ENCODE results near the gene TMEM244. TPM values are rescaled to one million over a fixed set of nuclear protein-coding genes. Genes with fewer than 3 reads are reported as not detected.
"Not testable (repeated sequence)": the region's sequence is repeated elsewhere in the genome, so short reads cannot be mapped to it uniquely, and the experiment has no call there.

TMEM244 gene
- total RNA-seq, 4 donors from 2014 or later: not detected

DNA sequence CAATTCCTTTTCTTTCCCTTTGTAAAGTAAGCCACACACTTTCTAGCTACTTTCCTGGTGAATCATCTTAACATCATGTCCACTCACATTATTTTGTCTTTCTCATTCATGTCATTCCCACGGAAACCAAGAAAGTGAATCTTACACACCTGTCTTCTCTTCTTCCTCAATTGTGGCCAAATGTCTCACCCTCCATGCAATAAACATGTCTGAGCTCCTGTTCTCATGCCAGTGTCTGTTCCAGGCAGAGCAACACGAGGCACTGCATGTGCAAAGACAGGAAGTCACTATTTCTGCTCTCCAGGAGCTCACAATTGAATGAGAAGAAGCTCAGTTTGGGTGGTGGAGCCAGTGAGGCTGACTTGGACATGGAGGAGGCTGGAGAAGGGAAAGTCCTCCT, 29.0 kb upstream of the TMEM244 start:
- TF ChIP-seq, protein P1, sequence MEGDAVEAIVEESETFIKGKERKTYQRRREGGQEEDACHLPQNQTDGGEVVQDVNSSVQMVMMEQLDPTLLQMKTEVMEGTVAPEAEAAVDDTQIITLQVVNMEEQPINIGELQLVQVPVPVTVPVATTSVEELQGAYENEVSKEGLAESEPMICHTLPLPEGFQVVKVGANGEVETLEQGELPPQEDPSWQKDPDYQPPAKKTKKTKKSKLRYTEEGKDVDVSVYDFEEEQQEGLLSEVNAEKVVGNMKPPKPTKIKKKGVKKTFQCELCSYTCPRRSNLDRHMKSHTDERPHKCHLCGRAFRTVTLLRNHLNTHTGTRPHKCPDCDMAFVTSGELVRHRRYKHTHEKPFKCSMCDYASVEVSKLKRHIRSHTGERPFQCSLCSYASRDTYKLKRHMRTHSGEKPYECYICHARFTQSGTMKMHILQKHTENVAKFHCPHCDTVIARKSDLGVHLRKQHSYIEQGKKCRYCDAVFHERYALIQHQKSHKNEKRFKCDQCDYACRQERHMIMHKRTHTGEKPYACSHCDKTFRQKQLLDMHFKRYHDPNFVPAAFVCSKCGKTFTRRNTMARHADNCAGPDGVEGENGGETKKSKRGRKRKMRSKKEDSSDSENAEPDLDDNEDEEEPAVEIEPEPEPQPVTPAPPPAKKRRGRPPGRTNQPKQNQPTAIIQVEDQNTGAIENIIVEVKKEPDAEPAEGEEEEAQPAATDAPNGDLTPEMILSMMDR (IDR thresholded peaks at IDR 0.05): no peak
- no peak for TF ChIP-seq POLR2A (IDR thresholded peaks at IDR 0.05)
- H3K27ac ChIP-seq: no peak overlapping the region
- H3K36me3 ChIP-seq: no peaks in the 10 kb centered on the region
- no peaks in the 10 kb centered on the region for H3K27me3 ChIP-seq
- H3K4me3 ChIP-seq: no peak overlapping the region
- no peak for DNase-seq
- H3K4me1 ChIP-seq: no peaks in the 10 kb centered on the region
- no peaks in the 10 kb centered on the region for H3K9me3 ChIP-seq

DNA sequence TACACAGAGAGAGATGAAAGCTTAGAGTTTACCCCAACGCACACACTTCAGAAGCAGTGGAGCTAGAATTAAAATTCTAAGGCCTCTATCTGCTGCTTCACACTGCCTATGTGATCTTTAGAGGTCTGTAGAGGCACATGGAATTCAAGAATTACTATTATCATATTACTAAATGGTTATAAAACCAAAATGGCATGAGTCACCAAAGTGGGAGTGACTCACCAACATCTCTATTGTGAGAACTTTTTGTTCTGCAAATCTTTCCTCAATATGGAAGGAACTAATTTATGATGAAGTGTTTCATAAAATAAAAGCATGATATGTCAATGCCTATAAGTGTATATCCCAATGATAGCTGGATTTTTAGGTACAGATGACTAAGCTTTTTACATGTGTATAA, 28.5 kb upstream of the TMEM244 start:
- TF ChIP-seq, protein P1 (IDR thresholded peaks at IDR 0.05): no peak
- no peak for TF ChIP-seq POLR2A (IDR thresholded peaks at IDR 0.05)
- H3K27ac ChIP-seq: no peak overlapping the region
- no peak overlapping the region for H3K4me3 ChIP-seq
- no peaks in the 10 kb centered on the region for H3K36me3 ChIP-seq
- H3K27me3 ChIP-seq: no peaks in the 10 kb centered on the region
- H3K9me3 ChIP-seq: no peaks in the 10 kb centered on the region
- no peak for DNase-seq
- H3K4me1 ChIP-seq: no peaks in the 10 kb centered on the region

DNA sequence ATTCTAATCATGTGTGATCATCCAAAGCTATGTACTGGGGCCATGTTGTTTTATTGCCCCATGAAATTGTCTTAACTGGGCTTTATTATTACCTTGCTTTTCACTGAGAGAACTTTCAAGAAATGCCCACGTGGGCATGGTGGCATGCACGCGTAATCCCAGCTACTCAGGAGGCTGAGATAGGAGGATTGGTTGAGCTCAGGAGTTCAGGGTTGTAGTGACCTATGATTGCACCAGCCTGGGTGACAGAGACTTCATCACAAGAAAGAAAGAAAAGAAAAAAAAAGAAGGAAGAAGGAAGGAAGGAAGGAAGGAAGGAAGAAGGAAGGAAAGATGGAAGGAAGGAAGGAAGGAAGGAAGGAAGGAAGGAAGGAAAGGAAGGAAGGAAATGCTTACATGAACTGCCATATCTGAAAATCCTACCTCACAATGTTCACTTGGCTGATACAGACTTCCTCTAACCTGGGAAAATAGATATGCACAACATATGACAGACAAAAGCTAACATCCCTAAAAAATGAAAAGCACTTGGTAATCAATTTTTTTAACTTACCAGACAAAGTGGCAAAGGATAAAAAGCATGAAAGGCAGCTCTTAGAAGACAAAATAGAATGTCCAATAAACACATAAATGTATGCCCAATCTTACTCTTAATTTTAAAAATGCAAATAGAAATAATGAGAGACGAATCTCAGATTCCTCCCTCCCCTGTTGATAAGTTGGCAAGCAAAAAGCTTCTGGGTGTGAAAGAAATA, 25.5 kb upstream of the TMEM244 start:
- no peak for TF ChIP-seq POLR2A (IDR thresholded peaks at IDR 0.05)
- TF ChIP-seq, protein P1 (IDR thresholded peaks at IDR 0.05): no peak
- Histone ChIP-seq H3K27ac (no peak overlapping the region), H3K4me1 (peaks cover 0 to 3% (median 0%) of the 10 kb centered on the region in 4 donors), H3K9me3 (no peaks in the 10 kb centered on the region), H3K36me3 (no peaks in the 10 kb centered on the region), H3K27me3 (no peaks in the 10 kb centered on the region), H3K4me3 (no peak overlapping the region)
- no peak for DNase-seq

DNA sequence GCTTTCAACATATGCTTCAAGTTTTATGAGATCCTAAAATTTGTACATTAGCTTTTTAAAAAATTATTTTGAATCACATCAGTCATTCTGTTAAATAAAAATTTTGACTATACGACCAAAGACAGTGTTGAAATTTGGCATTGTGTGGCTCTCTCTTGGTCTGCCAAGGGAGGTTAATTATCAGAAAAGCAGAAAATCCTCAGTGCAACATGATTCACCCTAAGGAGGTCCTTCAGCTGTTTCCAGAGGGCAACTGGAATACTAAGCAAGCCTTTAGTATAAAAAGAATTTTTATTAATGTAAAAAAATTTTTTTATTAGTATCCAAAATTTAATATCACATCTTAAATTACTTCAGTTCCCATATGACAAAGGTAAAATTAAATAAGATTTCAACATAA, 23.1 kb upstream of the TMEM244 start:
- no peak for TF ChIP-seq POLR2A (IDR thresholded peaks at IDR 0.05)
- TF ChIP-seq, protein P1 (IDR thresholded peaks at IDR 0.05): no peak
- H3K4me3 ChIP-seq: no peak overlapping the region
- no peaks in the 10 kb centered on the region for H3K27me3 ChIP-seq
- no peaks in the 10 kb centered on the region for H3K36me3 ChIP-seq
- H3K9me3 ChIP-seq: no peaks in the 10 kb centered on the region
- H3K4me1 ChIP-seq: peaks cover 0 to 3% (median 0%) of the 10 kb centered on the region in 4 donors
- no peak overlapping the region for H3K27ac ChIP-seq
- no peak for DNase-seq

DNA sequence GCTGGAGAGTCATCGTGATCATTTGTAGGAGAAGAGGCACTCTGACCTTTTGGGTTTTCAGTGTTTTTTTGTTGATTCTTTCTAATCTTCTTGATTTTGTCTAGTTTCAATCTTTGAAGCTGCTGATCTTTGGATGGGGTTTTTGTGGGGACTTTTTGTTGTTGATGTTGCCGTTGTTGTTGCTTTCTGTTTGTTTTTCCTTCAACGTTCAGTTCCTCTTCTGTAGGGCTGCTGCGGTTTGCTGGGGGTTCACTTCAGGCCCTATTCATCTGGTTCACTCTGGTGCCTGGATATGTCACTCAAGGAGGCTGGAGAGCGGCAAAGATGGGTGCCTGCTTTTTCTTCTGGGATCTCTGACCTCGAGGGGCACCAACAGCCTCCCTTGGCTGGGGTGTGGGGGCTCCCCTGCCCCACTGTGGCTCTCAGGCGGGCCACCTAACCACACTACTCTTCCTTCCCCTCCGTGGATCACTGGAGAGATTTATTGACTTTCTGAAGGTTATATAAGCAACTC, 21.5 kb upstream of the TMEM244 start:
- Histone ChIP-seq H3K27me3 (no peaks in the 10 kb centered on the region), H3K36me3 (no peaks in the 10 kb centered on the region), H3K4me1 (peaks cover 0 to 3% (median 0%) of the 10 kb centered on the region in 4 donors), H3K27ac (no peak overlapping the region), H3K4me3 (no peak overlapping the region), H3K9me3 (no peaks in the 10 kb centered on the region)
- TF ChIP-seq POLR2A (IDR thresholded peaks at IDR 0.05): no peak
- TF ChIP-seq, protein P1 (IDR thresholded peaks at IDR 0.05): no peak
- peak in 1 of 3 donors; percentile 20 for DNase-seq

DNA sequence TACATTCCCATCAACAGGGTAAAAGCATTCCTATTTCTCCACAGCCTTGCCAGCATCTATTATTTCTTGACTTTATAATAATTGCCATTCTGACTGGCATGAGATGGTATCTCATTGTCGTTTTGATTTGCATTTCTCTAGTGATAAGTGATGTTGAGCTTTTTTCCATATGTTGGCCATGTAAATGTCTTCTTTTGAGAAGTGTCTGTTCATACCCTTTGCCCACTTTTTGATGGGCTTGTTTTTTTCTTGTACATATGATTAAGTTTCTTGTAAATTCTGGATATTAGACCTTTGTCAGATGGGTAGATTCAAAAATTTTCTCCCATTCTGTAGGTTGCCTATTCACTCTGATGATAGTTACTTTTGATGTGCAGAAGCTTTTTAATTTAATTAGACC, 16.8 kb upstream of the TMEM244 start:
- not testable (repeated sequence) for H3K36me3 ChIP-seq, H3K4me1 ChIP-seq, H3K27ac ChIP-seq, H3K9me3 ChIP-seq, DNase-seq, H3K4me3 ChIP-seq, H3K27me3 ChIP-seq

Data from Peyer's patch (tissue), 4 donors.